ENCODE measurements around the gene PITRM1.

Gene PITRM1

DNA sequence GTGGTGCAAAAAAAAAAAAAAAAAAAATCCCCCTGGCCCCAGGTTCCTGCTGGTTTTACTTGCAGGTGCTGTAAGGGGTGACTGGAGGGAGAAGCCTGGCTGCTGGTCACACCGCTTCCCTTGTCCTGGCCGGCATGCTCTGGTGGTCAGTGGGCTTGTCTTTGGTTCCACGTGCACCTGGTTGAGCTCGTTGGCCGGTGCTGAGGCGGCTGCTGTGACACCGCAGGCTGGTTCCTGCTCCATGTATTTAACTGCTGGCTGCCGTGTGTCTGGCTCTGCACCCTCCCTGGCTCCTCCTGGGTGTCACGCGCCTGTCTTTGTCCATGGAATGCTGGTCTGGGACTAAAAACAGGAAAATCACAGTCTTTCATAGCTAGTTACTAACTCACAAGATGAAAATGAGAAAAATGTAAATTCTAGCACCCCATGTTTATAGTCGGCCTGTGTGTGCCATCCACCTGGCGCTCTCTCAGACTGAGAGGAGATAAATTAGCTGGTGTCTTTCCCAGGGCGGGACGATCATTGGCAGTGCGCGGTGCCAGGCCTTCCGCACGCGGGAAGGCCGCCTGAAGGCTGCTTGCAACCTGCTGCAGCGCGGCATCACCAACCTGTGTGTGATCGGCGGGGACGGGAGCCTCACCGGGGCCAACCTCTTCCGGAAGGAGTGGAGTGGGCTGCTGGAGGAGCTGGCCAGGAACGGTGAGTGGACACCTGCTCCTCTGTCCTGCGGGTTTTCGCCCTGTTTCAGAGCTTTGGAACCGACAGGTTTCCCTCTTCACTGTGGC lies 71.5 kb downstream of the PITRM1 start:
- no peak for DNase-seq

DNA sequence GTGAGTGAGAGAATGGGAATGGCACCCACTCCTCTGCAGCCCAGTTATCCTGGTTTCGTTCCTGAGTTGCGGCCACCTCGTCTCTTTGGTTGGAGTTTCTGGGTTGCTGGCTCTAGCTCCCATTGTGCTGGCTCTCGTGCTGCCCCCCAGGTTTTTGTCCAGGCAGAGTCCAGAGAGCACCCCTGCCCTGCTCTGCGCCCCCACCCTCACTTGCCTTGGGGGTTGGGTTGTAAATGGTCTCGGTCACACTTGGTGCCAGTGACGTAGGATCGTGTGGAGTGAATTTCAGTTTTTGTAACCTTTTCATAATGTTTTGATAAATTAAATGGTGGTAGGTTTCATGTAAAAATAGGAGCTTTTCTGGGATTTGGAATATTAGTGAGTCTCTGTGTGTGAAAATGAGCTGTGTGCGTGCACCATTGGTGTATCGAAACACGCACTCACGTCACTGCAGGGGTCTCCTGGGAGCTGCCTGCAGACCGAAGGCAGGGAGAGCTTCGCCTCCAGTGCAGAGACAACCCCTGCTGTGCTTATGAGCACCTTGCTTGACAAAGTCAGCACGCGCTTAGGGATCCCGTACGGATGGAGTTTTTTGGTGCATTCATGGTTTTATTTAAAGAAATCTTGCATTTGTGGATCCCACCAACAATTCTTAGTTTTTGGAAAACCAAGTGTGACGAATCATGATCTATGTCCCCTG lies 72.3 kb downstream of the PITRM1 start:
- no peak for DNase-seq

DNA sequence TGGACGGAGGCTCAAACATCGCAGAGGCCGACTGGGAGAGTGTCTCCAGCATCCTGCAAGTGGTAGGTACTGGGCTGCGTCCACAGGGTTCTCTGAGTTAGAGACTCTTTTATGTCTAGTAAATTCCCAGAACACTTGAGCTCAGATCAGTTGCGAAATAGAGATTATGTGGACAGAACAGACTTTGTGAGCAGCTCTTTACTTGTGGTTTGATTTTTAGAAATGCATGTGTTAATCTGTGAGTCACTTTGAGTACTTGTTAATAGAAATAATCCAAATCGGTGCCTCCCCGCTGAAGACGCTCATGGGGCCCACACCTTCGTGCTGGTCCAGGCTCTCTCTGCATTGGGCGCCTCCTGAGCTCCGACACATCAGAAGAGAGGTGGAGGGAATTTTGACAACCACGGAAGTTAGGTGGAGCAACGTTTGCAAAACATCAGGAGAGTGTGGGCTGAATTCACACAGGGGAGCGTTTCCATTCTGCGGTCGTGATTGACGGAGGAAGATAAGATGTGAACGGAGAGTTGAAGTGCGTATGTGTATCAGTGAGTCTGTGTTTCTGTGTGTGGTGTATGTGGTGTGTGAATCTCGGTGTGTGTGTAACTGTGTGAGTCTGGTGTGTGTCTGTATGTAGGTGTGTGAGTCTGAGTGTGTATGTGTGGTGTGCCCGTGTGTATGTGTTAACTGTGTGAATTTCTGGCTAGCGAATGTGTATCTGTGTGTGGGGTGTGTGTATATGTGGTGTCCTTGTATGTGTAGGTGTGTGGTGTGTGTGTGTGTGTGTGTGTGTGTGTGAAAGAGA lies 73.1 kb downstream of the PITRM1 start:
- DNase-seq, result no peak

- DNase-seq, result no peak
These were observed 73.9 kb downstream of the PITRM1 start for GRCh38 chr10:3098689-3099088.

GRCh38 chr10:3097160-3097559 lies 75.4 kb downstream of the PITRM1 start:
- no peak for DNase-seq

- DNase-seq, result no peak
These were observed 76.4 kb downstream of the PITRM1 start for GRCh38 chr10:3096149-3096548.

DNA sequence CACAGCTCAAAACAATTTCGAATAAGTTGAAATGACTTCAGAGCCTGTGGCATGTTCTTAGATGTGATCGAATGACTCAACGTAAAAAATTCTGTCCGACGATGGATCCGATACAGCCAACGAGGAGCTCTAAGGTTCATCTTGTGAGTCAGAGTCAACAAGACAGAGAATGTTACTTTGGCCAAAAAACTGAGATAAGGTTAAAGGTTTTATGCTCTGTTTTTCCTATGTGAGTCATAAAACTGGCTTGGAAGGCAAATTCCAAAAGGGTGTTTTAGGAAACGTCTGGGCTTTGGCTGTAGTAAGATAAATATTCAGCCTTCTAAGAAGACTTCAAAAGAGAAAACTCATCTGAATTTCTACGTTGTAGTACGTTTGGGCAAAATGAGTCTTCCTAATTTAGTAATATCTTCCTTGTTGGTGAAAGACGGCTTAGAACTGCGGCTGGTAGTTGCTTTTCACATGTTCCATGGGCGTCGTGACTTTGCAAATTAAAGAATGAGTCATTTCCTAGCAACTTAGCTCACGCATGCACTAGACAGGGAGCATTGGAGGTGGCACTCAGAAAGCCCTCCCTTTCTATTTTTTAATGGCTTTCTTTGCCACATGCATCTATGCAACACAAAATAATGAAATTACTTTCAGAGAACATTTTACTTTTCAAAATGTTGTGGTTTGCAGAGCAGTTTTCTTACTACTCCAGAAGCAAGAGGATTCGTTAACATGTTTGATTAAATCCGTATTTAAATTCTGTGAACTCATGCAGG lies 77.0 kb downstream of the PITRM1 start:
- DNase-seq, result no peak

DNA sequence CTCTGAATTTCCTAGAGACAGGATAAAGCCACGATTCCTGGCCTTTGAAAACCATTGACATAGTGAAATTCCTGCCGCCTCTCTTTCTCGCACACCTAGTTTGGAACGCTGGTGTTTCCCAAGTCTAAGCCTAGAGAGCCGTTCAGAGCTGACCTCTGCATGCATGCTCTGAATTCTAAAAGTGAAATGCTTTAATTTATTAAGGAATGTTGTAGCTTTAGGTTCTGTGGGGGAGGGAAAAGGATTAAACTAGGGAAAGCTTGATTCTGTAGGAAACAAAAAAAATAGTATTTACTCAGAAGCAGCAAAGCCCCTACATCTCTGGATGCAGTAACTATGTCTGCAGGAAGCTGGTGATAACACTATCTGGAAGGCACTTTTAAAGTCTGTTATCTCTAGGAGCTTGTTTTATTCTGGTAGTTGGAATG lies 78.0 kb downstream of the PITRM1 start:
- DNase-seq, result no peak

DNA sequence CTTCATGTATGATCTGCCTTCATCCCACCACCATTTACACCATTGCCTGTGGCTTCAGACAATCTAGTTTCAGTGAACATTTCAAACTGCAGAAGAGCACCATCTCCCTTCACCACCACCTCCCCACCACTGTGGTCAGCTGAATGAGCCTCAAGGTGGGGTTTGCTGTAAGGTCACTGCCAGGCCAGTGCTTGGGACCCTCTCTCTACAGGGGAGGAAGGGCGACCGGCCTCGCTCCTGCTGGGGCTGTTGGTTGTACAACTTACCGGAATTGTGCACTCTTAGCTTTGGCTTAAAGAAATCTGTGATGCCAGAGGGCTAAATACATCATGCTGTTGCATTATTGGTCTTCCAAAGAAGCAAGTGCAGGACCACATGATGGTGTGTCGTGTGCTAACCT lies 78.6 kb downstream of the PITRM1 start:
- DNase-seq, result no peak

DNA sequence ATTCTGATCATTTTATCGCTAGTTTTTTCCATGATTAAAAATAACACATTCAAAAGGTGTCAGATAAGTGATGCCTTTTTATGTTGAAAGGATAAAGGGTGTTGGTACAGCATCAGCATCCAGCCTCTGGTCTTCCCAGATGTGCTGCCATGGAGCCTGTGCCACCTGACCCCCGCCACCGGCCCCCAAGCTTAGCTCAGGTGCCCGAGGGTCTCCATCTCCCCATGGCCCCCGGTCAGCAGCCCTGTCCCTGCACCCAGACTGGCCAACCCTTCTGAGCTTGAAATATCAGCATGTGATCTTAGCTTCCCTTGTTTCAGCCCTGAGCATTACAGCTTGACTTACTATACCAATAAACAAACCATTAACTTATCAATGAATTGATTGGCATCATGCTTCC lies 80.7 kb downstream of the PITRM1 start:
- DNase-seq, result no peak

DNA sequence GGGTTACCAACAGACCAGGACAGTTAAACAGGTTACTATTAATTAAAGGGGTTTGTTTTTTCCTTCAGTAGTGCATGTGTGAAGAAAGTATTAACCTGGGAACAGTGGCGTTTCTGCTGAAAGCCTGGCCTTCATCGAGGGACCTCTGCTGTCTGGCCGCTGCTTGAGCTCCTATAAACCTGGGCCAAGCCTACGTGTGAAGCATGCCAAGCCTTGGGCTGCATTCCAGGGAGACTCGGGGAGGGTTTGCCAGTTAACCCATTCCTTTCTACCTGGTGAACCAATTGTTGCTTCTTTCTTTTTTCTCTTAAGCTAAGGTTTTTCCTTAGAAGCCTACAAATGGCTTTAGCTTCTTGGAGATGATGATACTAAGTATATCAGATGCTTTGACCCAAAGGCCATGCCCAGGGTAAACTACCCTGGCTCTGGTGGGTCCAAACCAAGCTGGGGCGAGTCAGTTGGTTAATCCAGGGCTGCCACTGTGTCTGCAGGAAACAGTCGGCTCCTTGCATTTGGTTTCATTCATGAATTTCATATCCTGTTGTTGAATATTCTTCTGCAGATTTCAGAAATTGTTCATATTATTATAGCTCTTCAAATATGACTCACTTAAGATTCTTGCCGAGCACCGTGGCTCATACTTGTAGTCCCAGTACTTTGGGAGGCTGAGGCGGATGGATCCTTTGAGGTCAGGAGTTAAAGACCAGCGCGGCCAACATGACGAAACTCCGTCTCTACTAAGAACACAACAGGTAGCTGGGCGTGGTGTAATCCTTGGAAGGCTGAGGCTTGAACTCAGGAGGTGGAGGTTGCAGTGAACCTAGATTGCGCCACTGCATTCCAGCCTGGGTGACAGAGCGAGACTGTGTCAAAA lies 81.4 kb downstream of the PITRM1 start:
- no peak for DNase-seq

GRCh38 chr10:3090388-3090787 lies 82.2 kb downstream of the PITRM1 start:
- no peak for DNase-seq
